GM12872 (cell line): ENCODE measurements around the gene SLC27A4.

ENCODE experiments used
- TF ChIP-seq, protein P1 (sequence below): IDR thresholded peaks from 3 replicates; pipeline ENCODE4 v1.5.1; 2011; ENCODE audit warnings: low read depth, mild to moderate bottlenecking, low read length, moderate library complexity; ENCODE audit not compliant: insufficient read depth

Gene SLC27A4

DNA sequence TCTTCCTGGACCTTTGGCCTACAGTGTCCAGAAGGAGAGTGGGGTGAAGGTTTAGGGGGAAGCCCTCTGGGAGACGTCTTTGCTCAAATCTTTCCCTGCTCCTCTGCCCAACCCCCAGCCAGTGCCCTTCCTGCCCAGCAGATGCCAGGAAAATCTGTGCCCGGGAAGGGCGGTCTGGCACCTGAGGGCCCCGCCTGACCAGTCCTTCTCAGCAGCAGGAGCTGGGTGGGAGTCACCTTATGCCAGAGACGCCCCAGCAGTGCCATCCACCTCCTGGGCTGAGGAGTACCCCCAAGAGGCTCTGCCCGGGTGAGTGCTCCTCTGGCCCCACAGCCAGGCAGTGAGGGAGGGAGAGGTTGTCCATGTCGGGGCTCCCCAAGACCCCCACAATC lies 65.4 kb downstream of the SLC27A4 start:
- TF ChIP-seq, protein P1, sequence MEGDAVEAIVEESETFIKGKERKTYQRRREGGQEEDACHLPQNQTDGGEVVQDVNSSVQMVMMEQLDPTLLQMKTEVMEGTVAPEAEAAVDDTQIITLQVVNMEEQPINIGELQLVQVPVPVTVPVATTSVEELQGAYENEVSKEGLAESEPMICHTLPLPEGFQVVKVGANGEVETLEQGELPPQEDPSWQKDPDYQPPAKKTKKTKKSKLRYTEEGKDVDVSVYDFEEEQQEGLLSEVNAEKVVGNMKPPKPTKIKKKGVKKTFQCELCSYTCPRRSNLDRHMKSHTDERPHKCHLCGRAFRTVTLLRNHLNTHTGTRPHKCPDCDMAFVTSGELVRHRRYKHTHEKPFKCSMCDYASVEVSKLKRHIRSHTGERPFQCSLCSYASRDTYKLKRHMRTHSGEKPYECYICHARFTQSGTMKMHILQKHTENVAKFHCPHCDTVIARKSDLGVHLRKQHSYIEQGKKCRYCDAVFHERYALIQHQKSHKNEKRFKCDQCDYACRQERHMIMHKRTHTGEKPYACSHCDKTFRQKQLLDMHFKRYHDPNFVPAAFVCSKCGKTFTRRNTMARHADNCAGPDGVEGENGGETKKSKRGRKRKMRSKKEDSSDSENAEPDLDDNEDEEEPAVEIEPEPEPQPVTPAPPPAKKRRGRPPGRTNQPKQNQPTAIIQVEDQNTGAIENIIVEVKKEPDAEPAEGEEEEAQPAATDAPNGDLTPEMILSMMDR, result no peak

DNA sequence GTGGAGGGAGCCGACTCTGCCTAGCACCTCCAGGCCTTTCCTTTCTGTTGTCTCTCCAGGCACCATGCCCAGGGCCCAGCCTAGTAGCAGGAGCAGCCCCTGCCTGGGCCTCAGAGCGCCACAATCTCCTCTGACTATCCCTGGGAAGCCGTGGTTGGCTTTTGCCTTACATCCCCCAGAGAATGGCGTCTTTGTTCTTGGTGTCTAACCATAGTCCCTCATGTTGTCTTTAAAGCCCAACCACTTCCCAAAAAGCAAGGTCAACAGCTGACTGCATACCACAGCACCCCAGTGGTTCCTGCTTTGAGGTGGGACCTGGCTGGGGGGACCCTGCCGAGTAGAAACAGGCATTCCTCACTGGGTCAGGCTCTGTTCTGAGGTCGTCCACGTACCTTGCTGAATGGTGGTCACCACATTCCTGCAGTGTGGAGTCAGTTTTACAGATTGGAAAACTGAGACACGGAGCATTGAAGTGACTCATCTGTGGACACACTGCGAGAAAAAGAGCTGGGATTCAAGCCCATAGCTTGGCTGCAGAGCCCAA lies 66.6 kb downstream of the SLC27A4 start:
- TF ChIP-seq, protein P1, result no peak

DNA sequence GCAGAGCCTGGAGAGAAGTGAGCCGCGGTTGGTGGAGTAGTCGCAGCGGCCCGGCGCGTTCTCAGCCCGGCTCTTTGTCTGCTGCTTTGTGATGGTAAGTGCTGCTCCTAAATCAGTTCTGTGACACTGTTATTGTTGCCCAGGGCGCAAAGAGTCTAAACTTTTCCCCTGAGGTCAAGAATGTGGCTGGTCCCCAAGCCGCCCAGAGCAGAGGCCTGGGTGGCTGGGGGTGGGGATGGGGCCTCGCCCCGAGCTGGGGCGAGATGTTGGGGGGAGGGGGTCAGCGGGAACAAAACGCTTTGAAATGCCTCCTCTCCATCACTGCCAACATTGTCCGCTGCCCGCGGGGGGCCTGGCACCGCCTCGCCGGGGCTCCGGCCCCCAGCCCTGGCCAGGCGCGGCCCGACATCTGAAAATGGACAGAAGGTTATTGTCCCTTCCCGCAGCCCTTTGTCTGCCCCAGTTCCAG lies 68.7 kb downstream of the SLC27A4 start:
- TF ChIP-seq, protein P1, result no peak

DNA sequence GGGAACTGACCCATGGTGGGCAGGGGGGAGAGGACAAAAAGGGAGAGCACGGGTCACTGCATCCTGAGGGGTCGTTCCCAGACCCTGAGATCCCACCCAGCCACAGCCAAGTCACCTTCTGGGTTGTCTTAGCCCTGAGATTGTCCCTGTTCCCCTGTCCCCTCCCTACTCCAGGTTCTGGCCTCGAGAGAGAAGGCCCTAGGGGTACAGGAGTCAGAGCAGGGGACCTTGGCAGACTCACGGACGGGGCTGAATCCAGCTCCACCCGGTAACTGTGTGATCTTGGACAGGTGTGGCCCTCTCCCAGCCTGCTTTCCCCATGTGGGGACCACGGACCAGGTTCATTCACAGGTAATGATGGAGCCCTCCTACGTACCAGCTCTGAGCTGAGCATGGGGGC lies 69.1 kb downstream of the SLC27A4 start:
- TF ChIP-seq, protein P1, result no peak

DNA sequence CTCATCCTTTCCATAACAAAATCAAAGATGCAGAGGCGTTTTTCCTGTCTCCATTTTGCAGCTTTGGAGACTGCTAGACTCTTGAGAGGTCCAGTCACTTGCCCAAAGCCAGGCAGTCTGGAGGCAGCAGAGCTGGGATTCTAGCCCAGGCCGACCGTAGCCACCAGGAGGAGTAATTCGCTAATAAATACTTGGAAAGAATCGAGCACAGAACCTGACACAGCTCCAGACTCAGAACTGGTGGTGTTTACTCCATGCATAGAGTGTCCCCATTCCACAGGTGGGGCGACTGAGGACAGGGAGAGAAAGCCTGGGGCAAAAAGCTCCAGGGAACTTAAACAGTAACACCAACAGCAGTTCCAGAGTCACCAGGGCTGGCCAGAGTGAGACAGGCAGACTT lies 69.7 kb downstream of the SLC27A4 start:
- TF ChIP-seq, protein P1, result no peak
